DOHH2 (cell line): ENCODE results near the gene ACD.

Experiments
- CTCF ChIP-seq: fragments of 200-600 bp; sonication (generic); IDR thresholded peaks from one replicate; pipeline ENCODE4 v1.5.1; 2014; ENCODE audit warnings: antibody characterized with exemption, mild to moderate bottlenecking, low read depth, low read length; ENCODE audit not compliant: poor library complexity, severe bottlenecking
- EZH2phosphoT487 ChIP-seq: fragments of 200-600 bp; sonication (generic); IDR thresholded peaks from 2 replicates; pipeline ENCODE4 v1.6.1; 2017; ENCODE audit warnings: borderline replicate concordance, mild to moderate bottlenecking, antibody characterized with exemption, low read length, moderate library complexity, mixed read lengths

- TF ChIP-seq CTCF: no peak
- TF ChIP-seq EZH2phosphoT487: no peak
These were observed 6.2 kb downstream of the ACD start for GRCh38 chr16:67653789-67654402.
